LNCaP clone FGC (cell line): Measurements from ENCODE around the gene CPB2.

Experiments
- DNase-seq: peaks from one replicate; pipeline ENCODE4 v3.0.0-alpha.2; 2011; ENCODE audit warnings: low read depth
- H3K4me3 ChIP-seq: 2 replicates; pipeline ENCODE4 v1.5.1; 2011; ENCODE audit warnings: mild to moderate bottlenecking, low read depth, low read length, control low read depth
- TF ChIP-seq, protein P1 (sequence below): IDR thresholded peaks from 2 replicates; pipeline ENCODE4 v1.5.1; 2012; ENCODE audit warnings: mild to moderate bottlenecking; ENCODE audit not compliant: control insufficient read depth, insufficient read depth; ENCODE audit errors: extremely low read depth

Gene CPB2

DNA sequence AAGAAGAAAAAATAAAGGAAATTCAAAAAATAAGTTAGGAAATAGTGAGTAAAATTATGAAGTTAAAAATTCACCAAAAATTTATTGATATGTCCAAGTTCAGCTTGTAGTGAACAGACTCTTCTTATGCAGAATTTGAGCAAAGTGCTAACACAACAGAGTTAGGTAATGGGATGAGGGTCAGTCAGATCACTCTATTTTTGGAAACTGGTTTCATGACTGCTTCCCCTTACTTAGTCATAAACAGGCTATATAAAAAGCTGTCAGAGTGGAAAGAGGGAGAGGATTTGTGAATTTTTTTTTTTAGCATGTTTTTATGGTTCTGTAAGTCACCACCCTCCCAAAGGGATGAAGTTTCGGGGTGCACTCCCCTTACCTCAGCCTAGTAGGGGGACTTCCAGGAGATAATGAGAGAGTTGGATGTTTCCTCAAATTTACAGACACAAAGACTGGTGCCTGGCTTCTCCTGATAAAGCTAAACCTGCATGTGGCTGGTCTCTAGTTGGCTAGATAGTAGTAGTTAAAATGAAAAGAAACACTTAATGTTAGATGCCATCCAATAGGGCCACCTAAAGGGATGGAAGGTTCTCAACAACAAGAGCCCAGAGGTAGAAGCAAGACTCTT is 4.5 kb downstream of the CPB2 start:
- DNase-seq = no peak
- TF ChIP-seq, protein P1, sequence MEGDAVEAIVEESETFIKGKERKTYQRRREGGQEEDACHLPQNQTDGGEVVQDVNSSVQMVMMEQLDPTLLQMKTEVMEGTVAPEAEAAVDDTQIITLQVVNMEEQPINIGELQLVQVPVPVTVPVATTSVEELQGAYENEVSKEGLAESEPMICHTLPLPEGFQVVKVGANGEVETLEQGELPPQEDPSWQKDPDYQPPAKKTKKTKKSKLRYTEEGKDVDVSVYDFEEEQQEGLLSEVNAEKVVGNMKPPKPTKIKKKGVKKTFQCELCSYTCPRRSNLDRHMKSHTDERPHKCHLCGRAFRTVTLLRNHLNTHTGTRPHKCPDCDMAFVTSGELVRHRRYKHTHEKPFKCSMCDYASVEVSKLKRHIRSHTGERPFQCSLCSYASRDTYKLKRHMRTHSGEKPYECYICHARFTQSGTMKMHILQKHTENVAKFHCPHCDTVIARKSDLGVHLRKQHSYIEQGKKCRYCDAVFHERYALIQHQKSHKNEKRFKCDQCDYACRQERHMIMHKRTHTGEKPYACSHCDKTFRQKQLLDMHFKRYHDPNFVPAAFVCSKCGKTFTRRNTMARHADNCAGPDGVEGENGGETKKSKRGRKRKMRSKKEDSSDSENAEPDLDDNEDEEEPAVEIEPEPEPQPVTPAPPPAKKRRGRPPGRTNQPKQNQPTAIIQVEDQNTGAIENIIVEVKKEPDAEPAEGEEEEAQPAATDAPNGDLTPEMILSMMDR = no peak
- no peak overlapping the region for H3K4me3 ChIP-seq

DNA sequence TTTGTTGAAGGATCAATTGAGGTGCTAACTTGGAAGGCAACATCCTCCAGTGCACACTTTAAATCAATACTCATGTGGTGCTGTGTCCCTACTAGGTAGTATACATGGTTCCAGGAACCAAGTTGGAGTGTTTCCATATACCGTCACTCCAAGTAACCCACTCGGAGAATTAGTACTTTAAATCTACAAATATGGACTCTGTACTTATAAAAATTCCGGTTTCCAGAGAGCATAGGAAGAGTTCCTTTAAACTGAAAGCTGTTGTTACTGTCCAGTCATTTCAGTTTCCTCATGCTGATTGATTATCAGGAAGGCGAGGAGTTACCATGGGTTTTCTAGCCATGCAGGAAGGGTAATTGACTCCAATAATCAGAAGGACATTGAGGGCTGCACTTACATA is 7.2 kb downstream of the CPB2 start:
- TF ChIP-seq, protein P1 = no peak
- DNase-seq = no peak
- no peak overlapping the region for H3K4me3 ChIP-seq

- peak; percentile 15 for DNase-seq
- no peak overlapping the region for H3K4me3 ChIP-seq
- TF ChIP-seq, protein P1 = no peak
These were observed 7.8 kb downstream of the CPB2 start for GRCh38 chr13:46097015-46097414.

- H3K4me3 ChIP-seq = no peak overlapping the region
- no peak for DNase-seq
- TF ChIP-seq, protein P1 = no peak
These were observed 10.4 kb downstream of the CPB2 start for GRCh38 chr13:46094478-46094877.

- H3K4me3 ChIP-seq = no peak overlapping the region
- TF ChIP-seq, protein P1 = no peak
- DNase-seq = no peak
These were observed 15.8 kb downstream of the CPB2 start for GRCh38 chr13:46088821-46089562.

DNA sequence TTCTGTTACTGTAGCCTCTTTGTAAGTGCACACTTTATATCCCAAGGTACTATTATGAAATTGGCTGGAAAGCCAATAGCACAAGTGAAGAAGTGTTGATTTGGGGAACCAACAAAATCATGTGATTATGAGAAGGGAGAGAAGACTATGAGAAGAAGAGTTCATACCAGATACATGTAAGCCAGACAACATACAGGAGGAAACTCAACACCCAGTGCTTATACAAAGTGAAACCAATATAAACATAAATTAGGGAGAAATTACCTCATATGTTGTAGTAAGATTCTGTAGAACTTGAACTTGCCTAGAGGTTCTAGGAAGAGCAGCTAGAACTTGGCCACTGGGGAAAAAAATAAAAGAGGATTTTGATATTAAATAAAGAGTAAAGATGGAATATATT is 17.4 kb downstream of the CPB2 start:
- no peak for DNase-seq
- H3K4me3 ChIP-seq = no peak overlapping the region
- TF ChIP-seq, protein P1 = no peak
